H1 (cell line): ENCODE measurements around the gene APP. TPM values are rescaled to one million over a fixed set of nuclear protein-coding genes. Genes with fewer than 3 reads are reported as not detected.
A peak's percentile ranks its signal among the peaks of the same experiment; 100 is the strongest.

ENCODE experiments used
- CTCF ChIA-PET: fragments of 300-600 bp; sonication (Branson Sonifier 250); formaldehyde crosslinking; loops from one replicate; lab custom pipeline; 2021; ENCODE audit not compliant: partially characterized antibody; lab: Charles Lee
- POLR2A ChIA-PET: fragments of 300-600 bp; sonication (Branson Sonifier 250); formaldehyde crosslinking; loops from one replicate; lab custom pipeline; 2021; ENCODE audit warnings: inconsistent platforms; ENCODE audit not compliant: partially characterized antibody; lab: Charles Lee
- DNase-seq, 2 experiments: peaks; one replicate each; pipeline versions ENCODE4 v3.0.0 to v3.0.0-alpha.2; 2010 to 2022; ENCODE audit warnings: low spot score in 2 of 2, low read depth in 1 of 2, mixed read lengths in 1 of 2
- FAIRE-seq: peaks from 2 replicates; lab custom pipeline; 2011; peaks lifted over from hg19 to GRCh38; lab: Jason Lieb, UNC
- H2AFZ ChIP-seq: 2 replicates; pipeline ENCODE4 v1.8.1; 2012; ENCODE audit warnings: low read length, inconsistent platforms
- H2AK5ac ChIP-seq: 2 replicates; pipeline ENCODE4 v1.6.1; 2013; ENCODE audit warnings: low read depth, low read length
- H2BK120ac ChIP-seq: replicated peaks from 2 replicates; pipeline ENCODE3; 2013; ENCODE audit warnings: low read depth, low read length, inconsistent platforms
- H2BK12ac ChIP-seq: 2 replicates; pipeline ENCODE4 v1.6.1; 2013; ENCODE audit warnings: low read depth, low read length
- H2BK15ac ChIP-seq: 2 replicates; pipeline ENCODE4 v1.6.1; 2013; ENCODE audit warnings: low read length
- H2BK20ac ChIP-seq: 2 replicates; pipeline ENCODE4 v1.6.1; 2013; ENCODE audit warnings: low read length
- H2BK5ac ChIP-seq: 2 replicates; pipeline ENCODE4 v1.6.1; 2013; ENCODE audit warnings: low read depth, low read length
- H3K14ac ChIP-seq: 2 replicates; pipeline ENCODE4 v1.6.1; 2013; ENCODE audit warnings: inconsistent platforms; ENCODE audit not compliant: insufficient read length
- H3K18ac ChIP-seq: 2 replicates; pipeline ENCODE4 v1.6.1; 2013; ENCODE audit warnings: low read length; ENCODE audit errors: extremely low read depth
- H3K23ac ChIP-seq: 2 replicates; pipeline ENCODE4 v1.6.1; 2013; ENCODE audit warnings: inconsistent platforms; ENCODE audit not compliant: insufficient read length
- H3K23me2 ChIP-seq: 2 replicates; pipeline ENCODE4 v1.6.1; 2013; ENCODE audit warnings: low read depth, low read length
- H3K27ac ChIP-seq: 2 replicates; pipeline ENCODE4 v1.6.1; 2011; ENCODE audit warnings: low read depth, low read length, inconsistent platforms
- H3K27me3 ChIP-seq, 4 experiments: replicated peaks in 1 of 4; 1 replicate in 1 of 4; 2 replicates in 3 of 4; pipeline versions ENCODE4 v1.6.1 to v1.8.1; 2011 to 2013; ENCODE audit warnings: low read length in 3 of 4, mild to moderate bottlenecking in 3 of 4, inconsistent platforms in 2 of 4, mixed read lengths in 2 of 4, moderate library complexity in 1 of 4; ENCODE audit not compliant: control insufficient read depth in 3 of 4, insufficient read depth in 3 of 4; ENCODE audit errors: extremely low read depth in 1 of 4
- H3K36me3 ChIP-seq, 4 experiments: 2 replicates each; pipeline versions ENCODE4 v1.6.1 to v1.8.1; 2011 to 2013; ENCODE audit warnings: mild to moderate bottlenecking in 4 of 4, low read length in 3 of 4, moderate library complexity in 2 of 4, control low read depth in 1 of 4, inconsistent platforms in 1 of 4; ENCODE audit not compliant: insufficient read depth in 4 of 4, control insufficient read depth in 2 of 4
- H3K4ac ChIP-seq: replicated peaks from 2 replicates; pipeline ENCODE3; 2013; ENCODE audit warnings: low read length, low read depth, mixed read lengths, inconsistent platforms; ENCODE audit not compliant: insufficient read length
- H3K4me1 ChIP-seq, 4 experiments: replicated peaks in 1 of 4; 1 replicate in 1 of 4; 2 replicates in 3 of 4; pipeline versions ENCODE4 v1.6.1 to v1.8.1; 2011 to 2013; ENCODE audit warnings: low read length in 3 of 4, inconsistent platforms in 2 of 4, mixed read lengths in 1 of 4; ENCODE audit not compliant: insufficient read depth in 4 of 4, control insufficient read depth in 3 of 4
- H3K4me2 ChIP-seq, 2 experiments: 2 replicates each; pipeline versions ENCODE4 v1.6.1 to v1.8.1; 2011 to 2013; ENCODE audit warnings: low read depth in 2 of 2, low read length in 2 of 2, control low read depth in 1 of 2, inconsistent platforms in 1 of 2, mild to moderate bottlenecking in 1 of 2; ENCODE audit not compliant: insufficient read depth in 1 of 2
- H3K4me3 ChIP-seq, 4 experiments: fragments of 200-600, 300-600 bp in 1 of 4; sonication (generic), shearing (Covaris generic), sonication (Bioruptor Twin) in 1 of 4; 2 replicates each; pipeline versions ENCODE4 v1.5.1 to v1.8.1; 2011 to 2016; ENCODE audit warnings: low read length in 4 of 4, low read depth in 3 of 4, control low read depth in 2 of 4, inconsistent platforms in 2 of 4, mild to moderate bottlenecking in 2 of 4, mixed read lengths in 1 of 4, moderate library complexity in 1 of 4; ENCODE audit not compliant: insufficient read depth in 2 of 4; ENCODE audit errors: extremely low read depth in 1 of 4
- H3K56ac ChIP-seq: replicated peaks from 2 replicates; pipeline ENCODE3; 2013; ENCODE audit warnings: low read depth, mild to moderate bottlenecking, mixed read lengths, low read length, inconsistent platforms; ENCODE audit not compliant: insufficient read length
- H3K79me1 ChIP-seq: 2 replicates; pipeline ENCODE4 v1.6.1; 2013; ENCODE audit warnings: low read depth, low read length, control low read depth
- H3K79me2 ChIP-seq, 2 experiments: 2 replicates each; pipeline versions ENCODE4 v1.6.1 to v1.8.1; 2012 to 2013; ENCODE audit warnings: low read length in 2 of 2, mild to moderate bottlenecking in 2 of 2, inconsistent platforms in 1 of 2; ENCODE audit not compliant: insufficient read depth in 2 of 2, control insufficient read depth in 1 of 2
- H3K9ac ChIP-seq, 4 experiments: replicated peaks in 1 of 4; 1 replicate in 1 of 4; 2 replicates in 3 of 4; pipeline versions ENCODE4 v1.6.1 to v1.8.1; 2011 to 2013; ENCODE audit warnings: low read depth in 3 of 4, low read length in 3 of 4, control low read depth in 2 of 4, mild to moderate bottlenecking in 2 of 4, moderate library complexity in 2 of 4, inconsistent platforms in 1 of 4; ENCODE audit errors: extremely low read depth in 1 of 4
- H3K9me3 ChIP-seq, 2 experiments: 2 replicates each; pipeline versions ENCODE4 v1.6.1 to v1.8.1; 2012 to 2013; ENCODE audit warnings: mild to moderate bottlenecking in 2 of 2, moderate library complexity in 2 of 2, control low read depth in 1 of 2, inconsistent platforms in 1 of 2, low read depth in 1 of 2, low read length in 1 of 2, mixed read lengths in 1 of 2; ENCODE audit not compliant: insufficient read depth in 2 of 2
- H4K20me1 ChIP-seq, 2 experiments: replicated peaks in 1 of 2; 2 replicates each; pipeline versions ENCODE3 to v1.8.1; 2011 to 2013; ENCODE audit warnings: inconsistent platforms in 2 of 2, low read length in 2 of 2, mild to moderate bottlenecking in 1 of 2; ENCODE audit not compliant: insufficient read depth in 2 of 2, control insufficient read depth in 1 of 2
- H4K5ac ChIP-seq: 2 replicates; pipeline ENCODE4 v1.6.1; 2013; ENCODE audit warnings: low read length, low read depth, mixed read lengths, inconsistent platforms; ENCODE audit not compliant: insufficient read length
- H4K8ac ChIP-seq: 2 replicates; pipeline ENCODE4 v1.8.0; 2013; ENCODE audit warnings: mild to moderate bottlenecking, moderate library complexity, low read length, inconsistent platforms; ENCODE audit not compliant: insufficient read depth; ENCODE audit errors: extremely low read depth
- H4K91ac ChIP-seq: replicated peaks from 2 replicates; pipeline ENCODE3; 2013; ENCODE audit warnings: low read length, mixed read lengths, inconsistent platforms; ENCODE audit not compliant: insufficient read length
- CBX8 ChIP-seq: fragments of 300-800, 300-1000 bp; sonication (generic); IDR thresholded peaks from 2 replicates; pipeline ENCODE4 v1.7.1; 2016; ENCODE audit warnings: low read depth, low read length, borderline replicate concordance
- CREB1 ChIP-seq: IDR thresholded peaks from 2 replicates; pipeline ENCODE4 v1.6.1; 2012; ENCODE audit warnings: inconsistent platforms
- EZH2 ChIP-seq: fragments of 200-600 bp; sonication (generic); IDR thresholded peaks from 2 replicates; pipeline ENCODE4 v1.7.1; 2012; ENCODE audit warnings: low read depth, mild to moderate bottlenecking, moderate library complexity, low read length, inconsistent platforms; ENCODE audit not compliant: severe bottlenecking
- KDM5A ChIP-seq: fragments of 200-600 bp; IDR thresholded peaks from 2 replicates; pipeline ENCODE4 v1.7.1; 2012; ENCODE audit warnings: mild to moderate bottlenecking, low read length, inconsistent platforms, mixed read lengths
- MAFK ChIP-seq: IDR thresholded peaks from 2 replicates; pipeline ENCODE4 v1.6.1; 2012; ENCODE audit warnings: low read depth, mild to moderate bottlenecking, improper control_type of control experiment, low read length
- PHF8 ChIP-seq: fragments of 200-600 bp; sonication (generic); conservative IDR thresholded peaks from 2 replicates; pipeline ENCODE4 v1.7.1; 2012; ENCODE audit warnings: low read depth, mild to moderate bottlenecking, inconsistent platforms, low read length, moderate library complexity
- POU5F1 ChIP-seq: IDR thresholded peaks from 2 replicates; pipeline ENCODE4 v1.6.1; 2011; ENCODE audit warnings: low read depth, mild to moderate bottlenecking, low read length, moderate library complexity
- SIN3A ChIP-seq, 2 experiments: IDR thresholded peaks in 1 of 2; conservative IDR thresholded peaks in 1 of 2; 2 replicates each; pipeline ENCODE4 v1.6.1; 2011 to 2012; ENCODE audit warnings: low read length in 2 of 2, improper control_type of control experiment in 1 of 2, low read depth in 1 of 2, mild to moderate bottlenecking in 1 of 2
- SIX5 ChIP-seq: IDR thresholded peaks from 2 replicates; pipeline ENCODE4 v1.6.1; 2011; ENCODE audit warnings: mild to moderate bottlenecking, low read depth, low read length
- TAF7 ChIP-seq: optimal IDR thresholded peaks from 2 replicates; pipeline ENCODE3; 2011; ENCODE audit warnings: low read depth, mild to moderate bottlenecking, inconsistent platforms, low read length, moderate library complexity, borderline replicate concordance
- TBP ChIP-seq: IDR thresholded peaks from 2 replicates; pipeline ENCODE4 v1.6.1; 2011; ENCODE audit warnings: low read depth, low read length, improper control_type of control experiment
- ZNF274 ChIP-seq: IDR thresholded peaks from 2 replicates; pipeline ENCODE4 v1.7.0; 2012; ENCODE audit warnings: low read length, borderline replicate concordance; ENCODE audit errors: extremely low read depth
- WGBS, 2 experiments: shearing (Covaris generic) in 1 of 2; methylation state at CpG; one replicate each; pipeline versions ENCODE4 v1.1.6 to v1.1.7; 2013 to 2015; ENCODE audit warnings: low lambda C conversion rate in 2 of 2, mixed read lengths in 2 of 2, inconsistent platforms in 1 of 2, low coverage in 1 of 2, missing lambda C conversion rate in 1 of 2; ENCODE audit not compliant: insufficient replicate concordance in 2 of 2, insufficient coverage in 1 of 2, insufficient read length in 1 of 2; ENCODE audit errors: extremely low coverage in 1 of 2, missing lambda C conversion rate in 1 of 2; 5-methylcytosine and 5-hydroxymethylcytosine counted together
- polyA plus RNA-seq, 7 experiments: library from polyadenylated mRNA; depleted of rRNA in 3 of 7; stranded (reverse) in 5 of 7; unstranded in 2 of 7; fragments of >200 nt in 5 of 7; fragments of 200-250 nt in 2 of 7; gene quantifications; 1 replicate in 5 of 7; 2 replicates in 1 of 7; 4 replicates in 1 of 7; pipeline versions ENCODE4 v1.2.1 to v1.2.3, GENCODE V29; 2011 to 2013; ENCODE audit warnings: missing spikeins in 2 of 7, mixed read lengths in 2 of 7
- total RNA-seq: library from RNA; stranded (reverse); fragmentation: NEBNext Ultra II Directional; extraction: Animal tissue kit (Norgen Biotek cat#: 25700); gene quantifications from 2 replicates; pipeline ENCODE4 v1.2.1, GENCODE V29; 2021
- TF ChIP-seq, protein P1 (sequence below): IDR thresholded peaks from 2 replicates; pipeline ENCODE4 v1.6.1; 2011; ENCODE audit warnings: low read depth, mild to moderate bottlenecking, low read length; ENCODE audit not compliant: insufficient read depth

The APP gene
- total and polyA plus RNA-seq, 2 of the 8 experiments (the other 6 are each of a cell fraction or from before 2014, with no cell fraction given) = 375 to 551 TPM

DNA sequence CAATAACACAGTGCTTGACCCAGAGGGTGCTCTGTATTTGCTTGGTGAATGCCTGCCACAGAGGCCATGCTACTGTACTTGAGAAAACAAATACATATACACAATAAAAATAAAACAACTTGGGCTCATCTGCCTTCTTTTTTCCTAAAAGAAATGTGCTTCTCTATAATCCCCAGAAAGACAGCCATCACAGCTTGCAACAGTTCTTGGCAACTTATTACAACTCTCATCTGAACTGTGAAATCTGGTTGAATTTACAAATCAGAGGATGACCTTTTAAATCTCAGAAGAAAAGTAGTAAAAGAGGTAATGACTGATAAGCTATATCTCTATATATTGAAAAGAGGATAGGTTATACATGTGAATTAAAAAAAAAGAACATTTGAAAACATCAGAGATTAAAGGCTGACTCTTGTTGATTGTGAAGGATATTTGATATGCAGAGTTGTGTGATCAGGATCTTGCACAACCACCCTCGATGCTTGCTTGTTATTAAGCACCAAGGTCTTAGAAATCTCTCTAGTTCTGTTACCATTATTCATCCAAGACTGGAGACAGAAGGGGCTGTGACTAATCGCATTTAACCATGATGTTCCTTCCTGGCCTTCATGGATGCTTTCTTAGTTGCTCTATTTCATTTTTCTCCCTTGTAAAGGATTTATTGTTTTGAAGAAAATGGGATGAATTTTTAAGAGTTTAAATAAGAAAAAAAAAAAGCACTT lies 213.4 kb downstream of the APP start:
- Histone ChIP-seq H4K5ac (no peak overlapping the region), H3K23me2 (no peaks in the 10 kb centered on the region), H3K79me2 (peaks cover 0 to 7% of the 10 kb centered on the region in 2 experiments; a peak in 2 of 4 replicates), H2AFZ (no peak overlapping the region), H3K14ac (no peak overlapping the region), H3K4me2 (no peak overlapping the region), H2BK120ac (no peak overlapping the region), H4K8ac (no peak overlapping the region), H3K4me3 (no peak overlapping the region), H3K4ac (no peak overlapping the region), H4K20me1 (no peaks in the 10 kb centered on the region), H3K79me1 (no peaks in the 10 kb centered on the region), H3K56ac (no peak overlapping the region), H3K9ac (no peak overlapping the region), H4K91ac (no peak overlapping the region), H2BK20ac (no peak overlapping the region), H2BK15ac (no peak overlapping the region), H3K18ac (no peak overlapping the region), H2BK12ac (no peak overlapping the region), H2AK5ac (no peak overlapping the region), H3K9me3 (no peaks in the 10 kb centered on the region), H2BK5ac (no peak overlapping the region), H3K23ac (no peak overlapping the region), H3K27ac (no peak overlapping the region), H3K27me3 (no peaks in the 10 kb centered on the region), H3K4me1 (peaks cover 0 to 13% (median 5%) of the 10 kb centered on the region in 4 experiments; a peak in 4 of 7 replicates), H3K36me3 (peaks cover 4 to 53% (median 34%) of the 10 kb centered on the region in 4 experiments)
- WGBS, 2 experiments = 84% methylated on average over 2 of the region's 2 CpGs; no CpG with 5 or more reads in 1 of the 2 experiments
- peak; percentile 48 for FAIRE-seq
- ChIA-PET POLR2A (no interaction called here), CTCF (no interaction called here)
- no peak for DNase-seq
- TF ChIP-seq TBP (no peak), CBX8 (no peak), SIN3A (conservative IDR thresholded peaks at IDR 0.05 in 1 of 2, IDR thresholded peaks at IDR 0.05 in 1 of 2; ENCODE audit: low read depth in 1 of 2, low read length in 2 of 2) (no peak), POU5F1 (no peak), EZH2 (no peak), PHF8 (no peak), CREB1 (no peak), TAF7 (no peak), ZNF274 (no peak), MAFK (no peak), SIX5 (no peak), KDM5A (no peak)
- TF ChIP-seq, protein P1, sequence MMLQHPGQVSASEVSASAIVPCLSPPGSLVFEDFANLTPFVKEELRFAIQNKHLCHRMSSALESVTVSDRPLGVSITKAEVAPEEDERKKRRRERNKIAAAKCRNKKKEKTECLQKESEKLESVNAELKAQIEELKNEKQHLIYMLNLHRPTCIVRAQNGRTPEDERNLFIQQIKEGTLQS = no peak
